AG09319 (cell line): Measurements from ENCODE around the gene RSRC1.
"Not testable (repeated sequence)": the region's sequence is repeated elsewhere in the genome, so short reads cannot be mapped to it uniquely, and the experiment has no call there.

Source experiments
- DNase-seq: peaks from one replicate; pipeline ENCODE4 v3.0.0-alpha.2; 2010; ENCODE audit warnings: low read depth; ENCODE audit errors: extremely low read depth
- CTCF ChIP-seq: IDR thresholded peaks from 2 replicates; pipeline ENCODE4 v1.5.1; 2011; ENCODE audit warnings: low read depth, mild to moderate bottlenecking, inconsistent platforms, low read length, moderate library complexity

The RSRC1 gene

GRCh38 chr3:158314426-158315357 is 204.8 kb downstream of the RSRC1 start:
- TF ChIP-seq CTCF, result no peak
- DNase-seq, result no peak

- DNase-seq, result not testable (repeated sequence)
Measured at GRCh38 chr3:158329696-158330441, 220.0 kb downstream of the RSRC1 start.

GRCh38 chr3:158330870-158331269 is 221.0 kb downstream of the RSRC1 start:
- no peak for DNase-seq
- no peak for TF ChIP-seq CTCF

- TF ChIP-seq CTCF, result no peak
Measured at GRCh38 chr3:158333736-158334135, 223.8 kb downstream of the RSRC1 start.

GRCh38 chr3:158337110-158337509 is 227.2 kb downstream of the RSRC1 start:
- no peak for TF ChIP-seq CTCF
- no peak for DNase-seq

More at GRCh38 chr3:158333736-158334135, 223.8 kb downstream of the RSRC1 start:
- no peak for DNase-seq

GRCh38 chr3:158339638-158340037 is 229.7 kb downstream of the RSRC1 start:
- TF ChIP-seq CTCF, result no peak
- DNase-seq, result no peak

GRCh38 chr3:158340951-158341350 is 231.1 kb downstream of the RSRC1 start:
- DNase-seq, result not testable (repeated sequence)

- TF ChIP-seq CTCF, result no peak
- DNase-seq, result no peak
Measured at GRCh38 chr3:158347966-158348365, 238.1 kb downstream of the RSRC1 start.
